ENCODE data around the gene ITIH3.

Gene ITIH3

DNA sequence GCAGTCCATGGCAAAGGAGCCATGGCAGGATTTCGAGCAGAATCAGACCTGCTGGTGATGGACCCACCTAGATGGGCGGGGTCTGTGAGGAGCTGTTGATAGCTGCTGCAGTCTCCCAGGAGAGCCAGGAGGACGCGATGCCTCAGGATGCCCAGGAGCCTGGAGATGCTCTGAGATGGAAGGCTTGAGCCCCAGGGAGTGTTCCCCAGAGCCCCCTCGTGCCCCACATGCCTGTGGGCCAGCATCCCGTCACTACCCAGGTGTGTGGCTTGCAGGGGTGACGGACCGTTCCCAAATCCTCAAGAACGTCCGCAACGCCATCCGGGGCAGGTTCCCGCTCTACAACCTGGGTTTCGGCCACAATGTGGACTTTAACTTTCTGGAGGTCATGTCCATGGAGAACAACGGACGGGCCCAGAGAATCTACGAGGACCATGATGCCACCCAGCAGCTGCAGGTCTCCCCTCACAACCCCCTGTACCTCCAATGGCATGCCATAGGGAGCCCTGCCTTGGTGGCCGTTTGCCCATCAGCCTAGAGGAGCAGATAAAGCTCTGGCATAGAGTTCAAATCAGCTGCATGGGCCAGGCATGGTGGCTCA lies 10.5 kb upstream of the ITIH3 start:
- Histone ChIP-seq H3K4me3 (ENCODE audit: low read depth, low read length) (no peak overlapping the region), H3K4me1 (ENCODE audit: control insufficient read depth, insufficient read depth, low read length) (peaks cover 2% of the 10 kb centered on the region), H3K36me3 (ENCODE audit: control insufficient read depth, insufficient read depth, low read length) (no peaks in the 10 kb centered on the region), H3K9me3 (ENCODE audit: control insufficient read depth, insufficient read depth, low read length) (no peaks in the 10 kb centered on the region), H3K27me3 (ENCODE audit: control insufficient read depth, insufficient read depth, low read length) (no peaks in the 10 kb centered on the region), H3K9ac (ENCODE audit: low read depth, low read length) (no peak overlapping the region)

GRCh38 chr3:52784931-52785590 lies 9.5 kb upstream of the ITIH3 start:
- Histone ChIP-seq H3K4me1 (ENCODE audit: control insufficient read depth, insufficient read depth, low read length) (peaks cover 2% of the 10 kb centered on the region), H3K36me3 (ENCODE audit: control insufficient read depth, insufficient read depth, low read length) (no peaks in the 10 kb centered on the region), H3K4me3 (ENCODE audit: low read depth, low read length) (no peak overlapping the region), H3K9me3 (ENCODE audit: control insufficient read depth, insufficient read depth, low read length) (no peaks in the 10 kb centered on the region), H3K27me3 (ENCODE audit: control insufficient read depth, insufficient read depth, low read length) (no peaks in the 10 kb centered on the region), H3K9ac (ENCODE audit: low read depth, low read length) (no peak overlapping the region)

GRCh38 chr3:52786330-52787215 lies 8.0 kb upstream of the ITIH3 start:
- Histone ChIP-seq H3K27me3 (ENCODE audit: control insufficient read depth, insufficient read depth, low read length) (no peaks in the 10 kb centered on the region), H3K9ac (ENCODE audit: low read depth, low read length) (no peak overlapping the region)

GRCh38 chr3:52787246-52787645 lies 7.3 kb upstream of the ITIH3 start:
- Histone ChIP-seq H3K9ac (ENCODE audit: low read depth, low read length) (no peak overlapping the region), H3K4me1 (ENCODE audit: control insufficient read depth, insufficient read depth, low read length) (peaks cover under 1% of the 10 kb centered on the region), H3K27me3 (ENCODE audit: control insufficient read depth, insufficient read depth, low read length) (no peaks in the 10 kb centered on the region), H3K4me3 (ENCODE audit: low read depth, low read length) (no peak overlapping the region), H3K9me3 (ENCODE audit: control insufficient read depth, insufficient read depth, low read length) (no peaks in the 10 kb centered on the region), H3K36me3 (ENCODE audit: control insufficient read depth, insufficient read depth, low read length) (no peaks in the 10 kb centered on the region)

More at GRCh38 chr3:52786330-52787215, 8.0 kb upstream of the ITIH3 start:
- Histone ChIP-seq H3K4me3 (ENCODE audit: low read depth, low read length) (no peak overlapping the region), H3K4me1 (ENCODE audit: control insufficient read depth, insufficient read depth, low read length) (peaks cover 2% of the 10 kb centered on the region), H3K9me3 (ENCODE audit: control insufficient read depth, insufficient read depth, low read length) (no peaks in the 10 kb centered on the region), H3K36me3 (ENCODE audit: control insufficient read depth, insufficient read depth, low read length) (no peaks in the 10 kb centered on the region)

DNA sequence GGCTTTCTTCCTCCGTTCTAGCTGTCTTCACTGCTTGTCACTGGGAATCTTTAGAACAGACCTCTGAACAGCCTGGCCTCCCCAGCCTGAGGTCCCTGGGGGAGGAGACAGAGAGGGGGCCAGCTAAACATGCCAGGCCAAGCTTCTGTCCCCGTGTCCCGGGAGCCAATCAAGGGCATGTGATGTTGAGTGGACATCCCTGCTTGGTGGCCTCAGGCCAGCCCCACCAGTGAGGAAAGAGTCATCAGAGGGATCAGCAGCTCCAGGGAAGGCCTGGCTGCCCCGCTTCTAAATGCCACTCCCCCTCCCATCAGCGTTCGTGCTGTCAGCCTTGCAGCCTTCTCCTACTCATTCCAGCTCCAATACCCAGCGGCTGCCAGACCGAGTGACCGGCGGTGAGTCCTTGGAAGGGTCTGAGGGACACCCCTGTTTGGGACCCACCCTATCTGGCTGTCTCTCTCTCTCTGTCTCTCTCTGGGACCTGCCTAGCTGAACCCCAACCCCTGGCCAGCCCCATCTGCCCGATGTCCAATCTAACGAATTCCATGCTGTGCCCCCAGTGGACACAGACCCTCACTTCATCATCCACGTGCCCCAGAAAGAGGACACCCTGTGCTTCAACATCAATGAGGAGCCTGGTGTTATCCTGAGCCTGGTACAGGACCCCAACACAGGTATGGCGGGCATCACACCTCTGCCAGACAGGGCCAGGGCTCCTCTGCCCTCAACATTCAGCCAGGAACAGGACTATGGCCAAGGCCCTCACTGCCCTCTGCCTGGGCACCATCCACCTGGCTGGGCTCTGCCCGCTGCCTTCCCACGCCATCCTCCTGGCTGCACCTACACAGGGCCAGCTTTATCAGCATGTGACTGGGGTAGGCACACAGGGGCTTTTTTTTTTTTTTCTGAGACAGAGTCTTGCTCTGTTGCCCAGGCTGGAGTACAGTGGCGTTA lies 6.6 kb upstream of the ITIH3 start:
- no peaks in the 10 kb centered on the region for H3K27me3 ChIP-seq (ENCODE audit: control insufficient read depth, insufficient read depth, low read length)

DNA sequence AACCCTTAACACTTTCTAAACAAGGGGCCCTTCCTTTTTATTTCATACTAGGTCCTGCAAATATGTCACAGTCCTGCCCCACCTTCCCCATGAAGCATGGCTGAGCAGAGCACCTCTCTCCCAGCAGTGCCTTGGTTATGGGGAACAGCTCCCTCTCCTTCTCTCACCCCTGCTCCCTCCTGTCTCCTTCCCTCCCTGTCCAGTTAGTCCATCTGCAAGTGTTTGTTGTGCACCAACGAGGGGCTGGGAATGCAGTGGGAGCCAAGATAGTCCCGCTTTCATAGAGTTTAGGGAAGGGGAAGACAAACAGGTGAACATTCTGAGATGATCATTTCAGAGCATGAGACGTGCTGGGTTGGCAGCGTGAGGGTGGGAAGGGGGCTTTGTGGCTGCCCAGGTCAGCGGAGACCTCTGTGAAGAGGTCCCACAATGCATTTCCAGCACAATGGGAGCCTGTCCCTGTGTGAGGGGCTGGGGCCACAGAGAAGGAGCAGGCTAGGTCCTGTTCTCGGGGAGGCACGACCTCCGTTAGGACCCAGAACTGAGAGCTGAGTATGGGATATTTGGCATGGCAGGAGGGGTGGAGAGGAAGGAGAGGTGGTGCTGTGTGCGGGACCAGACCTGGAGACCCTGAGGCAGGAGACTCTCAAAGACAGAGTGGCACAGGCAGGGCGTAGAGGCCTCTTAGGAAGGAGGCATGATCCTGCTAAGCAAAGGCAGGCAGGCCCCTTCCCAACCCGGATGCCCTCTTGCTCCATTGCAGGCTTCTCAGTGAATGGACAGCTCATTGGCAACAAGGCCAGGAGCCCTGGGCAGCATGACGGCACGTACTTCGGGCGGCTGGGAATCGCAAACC lies 5.5 kb upstream of the ITIH3 start:
- Histone ChIP-seq H3K36me3 (ENCODE audit: control insufficient read depth, insufficient read depth, low read length) (no peaks in the 10 kb centered on the region), H3K4me1 (ENCODE audit: control insufficient read depth, insufficient read depth, low read length) (no peaks in the 10 kb centered on the region)

More for the DNA sequence above, 6.6 kb upstream of the ITIH3 start:
- Histone ChIP-seq H3K4me3 (ENCODE audit: low read depth, low read length) (no peak overlapping the region), H3K4me1 (ENCODE audit: control insufficient read depth, insufficient read depth, low read length) (no peaks in the 10 kb centered on the region), H3K9me3 (ENCODE audit: control insufficient read depth, insufficient read depth, low read length) (no peaks in the 10 kb centered on the region), H3K9ac (ENCODE audit: low read depth, low read length) (no peak overlapping the region), H3K36me3 (ENCODE audit: control insufficient read depth, insufficient read depth, low read length) (no peaks in the 10 kb centered on the region)

GRCh38 chr3:52789746-52790040 lies 4.9 kb upstream of the ITIH3 start:
- no peaks in the 10 kb centered on the region for H3K36me3 ChIP-seq (ENCODE audit: control insufficient read depth, insufficient read depth, low read length)
- no peak overlapping the region for H3K4me3 ChIP-seq (ENCODE audit: low read depth, low read length)
- no peak overlapping the region for H3K9ac ChIP-seq (ENCODE audit: low read depth, low read length)
- no peaks in the 10 kb centered on the region for H3K27me3 ChIP-seq (ENCODE audit: control insufficient read depth, insufficient read depth, low read length)
- no peaks in the 10 kb centered on the region for H3K4me1 ChIP-seq (ENCODE audit: control insufficient read depth, insufficient read depth, low read length)
- no peaks in the 10 kb centered on the region for H3K9me3 ChIP-seq (ENCODE audit: control insufficient read depth, insufficient read depth, low read length)

More for the DNA sequence above, 5.5 kb upstream of the ITIH3 start:
- Histone ChIP-seq H3K4me3 (ENCODE audit: low read depth, low read length) (no peak overlapping the region), H3K9ac (ENCODE audit: low read depth, low read length) (no peak overlapping the region), H3K9me3 (ENCODE audit: control insufficient read depth, insufficient read depth, low read length) (no peaks in the 10 kb centered on the region), H3K27me3 (ENCODE audit: control insufficient read depth, insufficient read depth, low read length) (no peaks in the 10 kb centered on the region)

- H3K27me3 ChIP-seq (ENCODE audit: control insufficient read depth, insufficient read depth, low read length): no peaks in the 10 kb centered on the region
- H3K4me3 ChIP-seq (ENCODE audit: low read depth, low read length): no peak overlapping the region
- no peaks in the 10 kb centered on the region for H3K9me3 ChIP-seq (ENCODE audit: control insufficient read depth, insufficient read depth, low read length)
- no peaks in the 10 kb centered on the region for H3K36me3 ChIP-seq (ENCODE audit: control insufficient read depth, insufficient read depth, low read length)
- no peaks in the 10 kb centered on the region for H3K4me1 ChIP-seq (ENCODE audit: control insufficient read depth, insufficient read depth, low read length)
- no peak overlapping the region for H3K9ac ChIP-seq (ENCODE audit: low read depth, low read length)
These were observed 4.3 kb upstream of the ITIH3 start for GRCh38 chr3:52790337-52790736.

GRCh38 chr3:52790741-52791140 lies 3.9 kb upstream of the ITIH3 start:
- Histone ChIP-seq H3K9me3 (ENCODE audit: control insufficient read depth, insufficient read depth, low read length) (no peaks in the 10 kb centered on the region), H3K27me3 (ENCODE audit: control insufficient read depth, insufficient read depth, low read length) (no peaks in the 10 kb centered on the region), H3K36me3 (ENCODE audit: control insufficient read depth, insufficient read depth, low read length) (no peaks in the 10 kb centered on the region), H3K9ac (ENCODE audit: low read depth, low read length) (no peak overlapping the region), H3K4me1 (ENCODE audit: control insufficient read depth, insufficient read depth, low read length) (no peaks in the 10 kb centered on the region), H3K4me3 (ENCODE audit: low read depth, low read length) (no peak overlapping the region)

- Histone ChIP-seq H3K9ac (ENCODE audit: low read depth, low read length) (no peak overlapping the region), H3K27me3 (ENCODE audit: control insufficient read depth, insufficient read depth, low read length) (no peaks in the 10 kb centered on the region), H3K36me3 (ENCODE audit: control insufficient read depth, insufficient read depth, low read length) (no peaks in the 10 kb centered on the region), H3K4me3 (ENCODE audit: low read depth, low read length) (no peak overlapping the region), H3K9me3 (ENCODE audit: control insufficient read depth, insufficient read depth, low read length) (no peaks in the 10 kb centered on the region), H3K4me1 (ENCODE audit: control insufficient read depth, insufficient read depth, low read length) (no peaks in the 10 kb centered on the region)
These were observed 3.2 kb upstream of the ITIH3 start for GRCh38 chr3:52791366-52791765.

Data from iPS-15b (cell line).